HFFc6 (cell line): ENCODE results near the gene METTL1. TPM values are rescaled to one million over a fixed set of nuclear protein-coding genes. Genes with fewer than 3 reads are reported as not detected.

Experiments
- DNase-seq: peaks from one replicate; pipeline ENCODE4 v3.0.0-alpha.2; 2018
- H3K27ac Mint-ChIP-seq: 2 replicates; pipeline ENCODE4 v1.8.0; 2020; ENCODE audit warnings: mild to moderate bottlenecking, mixed read lengths
- H3K27me3 Mint-ChIP-seq: 2 replicates; pipeline ENCODE4 v1.8.0; 2021; ENCODE audit warnings: mild to moderate bottlenecking, moderate library complexity, mixed read lengths; ENCODE audit not compliant: insufficient read depth
- H3K36me3 Mint-ChIP-seq: 2 replicates; pipeline ENCODE4 v1.8.0; 2021; ENCODE audit warnings: low read depth, mixed read lengths
- H3K4me1 Mint-ChIP-seq: 2 replicates; pipeline ENCODE4 v1.8.0; 2020; ENCODE audit warnings: low read depth, mixed read lengths
- H3K4me3 Mint-ChIP-seq: 2 replicates; pipeline ENCODE4 v1.8.0; 2020; ENCODE audit warnings: mild to moderate bottlenecking, moderate library complexity, mixed read lengths
- H3K9me3 Mint-ChIP-seq: 2 replicates; pipeline ENCODE4 v1.8.0; 2020; ENCODE audit warnings: mild to moderate bottlenecking, mixed read lengths
- total RNA-seq, 6 experiments: library from RNA; stranded (reverse); fragmentation: NEBNext Ultra II Directional; extraction: Animal tissue kit (Norgen Biotek cat#: 25700); gene quantifications; 2 replicates in 1 of 6; 3 replicates in 5 of 6; pipeline ENCODE4 v1.2.3, GENCODE V29; 2021
- TF ChIP-seq, protein P1 (sequence below): fragments of 200-600 bp; sonication (generic); IDR thresholded peaks from 2 replicates; pipeline ENCODE4 v1.5.0; 2021; ENCODE audit warnings: antibody characterized with exemption, mild to moderate bottlenecking

METTL1 gene
- total RNA-seq, 6 experiments from 2014 or later, result 30.0 to 41.8 (median 36.0) TPM

- Mint-ChIP-seq H3K27ac (no peak overlapping the region), H3K9me3 (no peaks in the 10 kb centered on the region), H3K4me1 (peaks cover 8% of the 10 kb centered on the region), H3K36me3 (0 out of 2 replicates have a peak, but pooled peaks cover 4% of the 10 kb centered on the region), H3K4me3 (no peak overlapping the region), H3K27me3 (no peaks in the 10 kb centered on the region)
- no peak for DNase-seq
- TF ChIP-seq, protein P1, sequence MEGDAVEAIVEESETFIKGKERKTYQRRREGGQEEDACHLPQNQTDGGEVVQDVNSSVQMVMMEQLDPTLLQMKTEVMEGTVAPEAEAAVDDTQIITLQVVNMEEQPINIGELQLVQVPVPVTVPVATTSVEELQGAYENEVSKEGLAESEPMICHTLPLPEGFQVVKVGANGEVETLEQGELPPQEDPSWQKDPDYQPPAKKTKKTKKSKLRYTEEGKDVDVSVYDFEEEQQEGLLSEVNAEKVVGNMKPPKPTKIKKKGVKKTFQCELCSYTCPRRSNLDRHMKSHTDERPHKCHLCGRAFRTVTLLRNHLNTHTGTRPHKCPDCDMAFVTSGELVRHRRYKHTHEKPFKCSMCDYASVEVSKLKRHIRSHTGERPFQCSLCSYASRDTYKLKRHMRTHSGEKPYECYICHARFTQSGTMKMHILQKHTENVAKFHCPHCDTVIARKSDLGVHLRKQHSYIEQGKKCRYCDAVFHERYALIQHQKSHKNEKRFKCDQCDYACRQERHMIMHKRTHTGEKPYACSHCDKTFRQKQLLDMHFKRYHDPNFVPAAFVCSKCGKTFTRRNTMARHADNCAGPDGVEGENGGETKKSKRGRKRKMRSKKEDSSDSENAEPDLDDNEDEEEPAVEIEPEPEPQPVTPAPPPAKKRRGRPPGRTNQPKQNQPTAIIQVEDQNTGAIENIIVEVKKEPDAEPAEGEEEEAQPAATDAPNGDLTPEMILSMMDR, result no peak
Measured at GRCh38 chr12:57806677-57807076, 34.8 kb upstream of the METTL1 start.

GRCh38 chr12:57803319-57803893 is 31.5 kb upstream of the METTL1 start:
- H3K27me3 Mint-ChIP-seq, result no peaks in the 10 kb centered on the region
- H3K4me3 Mint-ChIP-seq, result no peak overlapping the region
- H3K4me1 Mint-ChIP-seq, result no peaks in the 10 kb centered on the region
- TF ChIP-seq, protein P1, result peak; percentile 85
- peaks cover 12% of the 10 kb centered on the region; the same call in 1 of the 2 replicates for H3K36me3 Mint-ChIP-seq
- peak; percentile 36 for DNase-seq
- H3K9me3 Mint-ChIP-seq, result no peaks in the 10 kb centered on the region
- H3K27ac Mint-ChIP-seq, result no peak overlapping the region

GRCh38 chr12:57802607-57803006 is 30.7 kb upstream of the METTL1 start:
- no peak for DNase-seq
- Mint-ChIP-seq H3K9me3 (no peaks in the 10 kb centered on the region), H3K27ac (no peak overlapping the region), H3K36me3 (peaks cover 12% of the 10 kb centered on the region; the same call in 1 of the 2 replicates), H3K4me3 (no peak overlapping the region), H3K4me1 (no peaks in the 10 kb centered on the region), H3K27me3 (no peaks in the 10 kb centered on the region)
- TF ChIP-seq, protein P1, result no peak

- TF ChIP-seq, protein P1, result no peak
- Mint-ChIP-seq H3K27me3 (no peaks in the 10 kb centered on the region), H3K4me1 (peaks cover 3% of the 10 kb centered on the region), H3K27ac (no peak overlapping the region), H3K4me3 (no peak overlapping the region), H3K36me3 (peaks cover 13% of the 10 kb centered on the region), H3K9me3 (no peaks in the 10 kb centered on the region)
- DNase-seq, result no peak
Measured at GRCh38 chr12:57800965-57801364, 29.1 kb upstream of the METTL1 start.

DNA sequence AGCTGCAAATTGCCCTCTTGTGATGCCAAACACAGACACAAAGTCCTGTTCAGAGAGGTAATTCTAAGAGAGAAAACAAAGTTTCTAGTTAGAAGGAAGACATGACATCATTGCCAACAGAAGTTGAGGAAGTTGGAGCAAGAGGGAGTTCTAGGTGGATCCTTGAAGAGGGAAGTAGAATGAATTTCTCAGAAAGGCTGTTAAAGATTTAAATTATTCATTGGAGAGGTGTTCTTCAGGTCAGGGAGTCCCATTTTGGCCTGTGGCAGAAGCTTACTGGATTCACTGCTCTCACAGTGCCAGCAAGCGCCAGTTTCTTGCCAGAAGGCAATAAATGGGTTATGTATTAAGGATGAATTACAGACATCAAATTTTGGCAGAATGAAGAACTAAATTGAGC is 26.0 kb upstream of the METTL1 start:
- TF ChIP-seq, protein P1, result no peak
- Mint-ChIP-seq H3K4me1 (peaks cover 29% of the 10 kb centered on the region), H3K4me3 (no peak overlapping the region), H3K27me3 (no peaks in the 10 kb centered on the region), H3K27ac (no peak overlapping the region), H3K9me3 (no peaks in the 10 kb centered on the region), H3K36me3 (peaks cover 23% of the 10 kb centered on the region)
- no peak for DNase-seq
